Measurements from ENCODE around the gene LBHD1.
"Not testable (repeated sequence)": the region's sequence is repeated elsewhere in the genome, so short reads cannot be mapped to it uniquely, and the experiment has no call there.

The LBHD1 gene

DNA sequence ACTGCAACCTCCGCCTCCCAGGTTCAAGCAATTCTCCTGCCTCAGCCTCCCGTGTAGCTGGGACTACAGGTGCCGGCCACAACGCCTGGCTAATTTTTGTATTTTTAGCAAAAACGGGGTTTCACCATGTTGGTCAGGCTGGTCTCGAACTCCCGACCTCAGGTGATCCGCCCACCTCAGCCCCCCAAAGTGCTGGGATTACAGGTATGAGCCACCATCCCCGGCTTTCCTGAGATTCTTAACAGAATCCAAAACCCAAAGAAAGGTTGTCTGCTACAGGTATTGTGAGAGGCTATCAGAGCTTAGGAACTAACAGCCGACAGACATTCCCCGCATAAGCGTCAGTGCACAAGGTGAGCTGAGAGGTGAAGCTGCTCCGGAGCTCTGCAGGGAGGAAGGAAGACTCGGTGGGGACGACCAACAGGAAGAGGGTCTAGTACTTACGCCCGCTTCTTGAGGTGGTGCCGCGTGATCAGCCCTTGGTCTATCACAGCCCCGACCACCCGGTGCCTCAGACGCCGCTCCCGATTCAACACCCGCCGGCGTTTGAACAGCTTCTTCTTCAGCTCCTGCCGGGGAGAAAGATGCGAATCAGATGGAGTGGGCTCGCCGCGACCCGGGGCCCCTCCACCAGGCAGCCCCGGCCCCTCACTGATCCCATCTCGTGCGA lies 7.5 kb downstream of the LBHD1 start:
- DNase-seq (ENCODE audit: low read depth): no peak

DNA sequence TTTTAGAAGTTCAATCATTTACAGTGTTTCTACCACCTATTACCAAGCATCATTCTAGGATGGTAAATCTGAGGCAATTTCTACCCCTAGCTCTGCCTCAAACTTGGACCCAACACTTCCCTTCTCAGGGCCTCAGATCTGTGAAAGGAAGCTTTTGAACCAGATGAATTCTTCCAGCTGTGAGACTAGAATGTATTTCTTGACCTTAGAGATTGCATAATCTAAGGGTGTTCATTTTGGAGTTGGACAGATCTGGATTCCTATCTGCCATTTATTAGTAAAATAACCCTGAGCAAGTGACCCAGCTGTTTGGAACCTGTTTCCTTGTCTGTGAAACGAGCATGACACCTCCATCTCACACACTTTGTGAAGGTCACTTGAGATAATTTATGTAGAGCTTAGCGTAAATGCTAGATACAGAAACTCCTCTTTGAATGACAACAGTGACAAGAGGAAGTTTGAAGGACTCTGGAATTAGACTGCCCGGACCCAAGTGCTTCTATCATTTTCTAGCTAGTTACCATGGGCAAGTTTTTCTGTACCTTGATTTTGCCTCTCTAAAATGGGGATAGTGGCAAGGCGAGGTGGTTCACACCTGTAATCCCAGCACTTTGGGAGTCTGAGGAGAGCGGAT lies 15.2 kb downstream of the LBHD1 start:
- no peak for DNase-seq (ENCODE audit: low read depth)

DNA sequence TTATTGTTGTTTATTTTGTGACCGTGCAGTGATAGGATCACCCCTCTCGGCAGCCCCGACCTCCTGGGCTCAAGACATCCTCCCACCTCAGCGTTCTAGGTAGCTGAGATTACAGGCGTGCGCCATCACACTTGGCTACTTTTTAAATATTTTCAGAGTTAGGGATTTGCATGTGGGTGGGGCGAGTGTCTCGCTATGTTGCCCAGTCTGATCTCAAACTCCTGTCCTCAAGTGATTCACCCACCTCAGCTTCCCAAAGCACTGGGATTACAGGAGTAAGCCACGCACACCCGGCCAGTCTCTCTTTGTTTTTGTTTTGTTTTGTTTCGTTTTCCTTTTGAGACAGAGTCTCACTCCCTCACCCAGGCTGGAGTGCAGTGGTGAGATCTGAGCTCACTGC lies 17.8 kb downstream of the LBHD1 start:
- no peak for DNase-seq (ENCODE audit: low read depth)

DNA sequence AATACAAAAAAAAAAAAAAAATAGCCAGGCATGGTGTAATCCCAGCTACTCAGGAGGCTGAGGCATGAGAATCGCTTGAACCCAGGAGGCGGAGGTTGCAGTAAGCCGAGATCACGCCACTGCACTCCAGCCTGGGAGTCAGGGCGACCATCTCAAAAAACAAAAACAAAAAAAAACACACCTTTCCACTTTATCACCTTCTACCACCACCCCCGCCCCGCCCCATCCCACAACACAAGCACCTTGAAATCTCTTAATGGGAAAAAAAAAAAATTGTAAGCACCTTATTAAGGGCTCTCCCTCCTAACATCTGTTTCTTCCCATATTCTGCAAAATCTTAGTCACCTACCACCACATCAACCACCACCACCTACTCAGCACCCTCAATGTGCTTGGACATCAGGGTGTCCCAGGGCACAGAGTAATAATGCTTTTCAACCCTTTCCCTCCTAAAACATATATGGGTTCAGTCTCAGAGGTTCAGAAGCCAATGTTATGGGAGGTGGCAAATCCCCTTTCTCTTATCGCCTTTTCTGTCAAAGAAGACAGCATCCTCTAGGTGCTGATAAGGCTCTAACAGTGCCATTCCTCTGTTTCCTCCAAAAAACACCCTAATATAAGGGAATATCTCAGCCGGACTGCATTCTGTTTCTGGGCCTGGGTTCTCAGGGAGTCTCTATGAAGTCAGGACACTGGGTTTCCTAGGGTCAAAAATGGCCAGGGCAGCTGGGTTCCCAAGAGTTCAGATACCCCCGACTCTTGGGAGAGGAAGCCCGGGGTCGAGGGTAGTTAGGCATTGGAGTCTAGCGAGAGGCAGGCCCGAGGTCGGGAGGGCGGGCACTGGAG lies 19.7 kb downstream of the LBHD1 start:
- DNase-seq (ENCODE audit: low read depth): no peak

DNA sequence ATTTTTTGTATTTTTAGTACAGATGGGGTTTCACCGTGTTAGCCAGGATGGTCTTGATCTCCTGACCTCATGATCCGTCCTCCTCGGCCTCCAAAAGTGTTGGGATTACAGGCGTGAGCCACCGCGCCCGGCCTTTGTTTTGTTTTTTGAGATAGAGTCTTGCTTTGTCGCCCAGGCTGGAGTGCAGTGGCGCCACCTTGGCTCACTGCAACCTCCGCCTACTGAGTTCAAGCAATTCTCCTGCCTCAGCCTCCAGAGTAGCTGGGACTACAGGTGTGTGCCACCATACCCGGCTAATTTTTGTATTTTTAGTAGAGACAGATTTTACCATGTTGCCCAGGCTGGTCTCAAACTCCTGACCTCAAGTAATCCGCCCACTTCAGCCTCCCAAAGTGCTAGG lies 21.8 kb downstream of the LBHD1 start:
- not testable (repeated sequence) for DNase-seq (ENCODE audit: low read depth)

DNA sequence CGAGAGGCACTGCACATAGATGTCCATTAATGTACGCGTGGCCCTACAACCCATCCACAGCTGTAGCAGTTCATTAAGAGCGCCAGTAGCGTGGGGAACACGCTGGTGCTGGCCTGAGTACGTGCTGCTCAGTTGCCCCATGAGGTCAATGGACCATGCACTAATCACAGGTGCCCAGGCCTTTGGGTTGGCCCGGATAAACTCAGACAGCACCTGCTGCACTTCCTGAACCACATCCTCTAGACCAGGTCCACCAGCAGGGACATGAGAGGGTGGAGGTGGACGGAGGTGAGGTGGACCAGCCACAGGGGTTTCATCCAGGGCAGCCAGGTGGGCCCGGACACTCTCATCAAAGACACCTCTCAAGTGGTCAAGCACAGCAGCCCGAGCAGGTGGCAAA lies 22.6 kb downstream of the LBHD1 start:
- no peak for DNase-seq (ENCODE audit: low read depth)

DNA sequence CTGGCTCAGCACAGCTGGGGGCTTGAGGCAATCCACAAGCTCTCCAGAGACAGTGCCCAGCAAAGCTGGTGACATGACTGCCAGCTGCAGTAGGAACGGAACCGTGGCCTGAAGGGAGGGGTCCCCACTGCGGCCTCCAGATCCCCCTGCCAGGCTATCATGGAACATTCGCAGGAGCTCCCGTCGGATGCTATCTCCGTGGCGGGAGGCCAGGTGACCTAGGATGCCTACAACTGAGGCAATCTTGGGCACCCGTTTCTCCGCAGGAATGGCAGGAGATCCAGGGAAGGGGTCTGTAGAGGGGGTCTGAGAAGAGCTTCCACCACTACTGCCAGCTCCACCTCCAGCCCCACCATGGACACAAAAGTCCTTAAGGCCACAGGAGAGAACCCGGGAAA lies 23.1 kb downstream of the LBHD1 start:
- no peak for DNase-seq (ENCODE audit: low read depth)

DNA sequence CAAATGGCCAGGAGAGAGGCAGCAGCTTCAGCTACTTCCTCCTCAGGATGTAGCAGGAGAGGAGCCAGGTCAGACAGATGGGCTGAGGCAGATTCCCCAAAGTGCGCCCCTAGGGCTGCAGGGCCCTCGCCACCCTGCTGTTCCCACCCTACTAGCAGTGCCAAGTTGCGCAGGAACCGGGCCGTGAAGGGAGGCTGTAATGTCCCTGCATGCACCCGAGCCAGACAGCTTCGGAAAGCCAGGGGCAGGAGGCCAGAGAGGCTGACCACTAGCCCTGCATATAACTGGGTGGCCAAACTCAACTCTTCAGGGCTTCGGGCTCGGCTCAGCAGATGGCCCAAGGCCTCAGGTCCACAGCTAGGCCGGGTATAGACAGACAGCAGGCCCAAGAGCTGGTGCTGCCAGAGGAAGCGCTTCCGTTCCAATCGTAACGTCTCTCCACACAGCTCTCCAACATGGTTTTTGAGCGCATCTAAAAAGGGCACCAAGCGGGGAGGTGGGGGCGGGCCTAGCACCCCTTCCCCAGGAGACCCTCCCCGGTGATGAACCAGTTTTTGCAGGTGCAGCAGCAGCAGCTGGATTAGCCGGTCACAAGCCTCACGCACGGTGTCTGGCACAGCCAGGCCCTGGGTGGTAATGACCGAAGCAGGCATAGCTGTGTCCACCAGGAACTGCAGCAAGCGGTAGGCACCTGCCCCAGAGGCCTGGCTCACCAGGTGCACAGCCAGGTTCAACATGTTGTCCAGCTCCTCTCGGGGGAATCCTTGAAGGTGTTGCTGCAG lies 23.7 kb downstream of the LBHD1 start:
- no peak for DNase-seq (ENCODE audit: low read depth)

DNA sequence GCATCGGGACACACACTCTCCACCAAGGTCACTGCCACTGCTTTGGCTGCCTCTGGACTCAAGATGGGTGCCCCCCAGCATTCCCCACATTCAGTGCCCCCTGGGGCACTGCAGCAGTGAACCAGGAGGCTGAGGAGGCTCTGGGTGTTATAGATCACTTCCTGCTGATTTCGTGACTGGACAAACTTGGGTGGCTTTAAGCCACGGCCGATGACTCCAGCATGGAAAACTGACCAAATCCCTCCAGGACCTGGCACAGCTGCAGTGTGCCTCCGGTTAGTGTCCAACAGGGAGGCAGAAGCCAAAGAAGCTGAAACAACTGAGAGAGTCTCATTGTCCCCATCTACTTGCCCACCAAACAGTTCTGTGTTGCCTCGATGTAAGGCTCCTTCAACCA lies 24.5 kb downstream of the LBHD1 start:
- no peak for DNase-seq (ENCODE audit: low read depth)

DNA sequence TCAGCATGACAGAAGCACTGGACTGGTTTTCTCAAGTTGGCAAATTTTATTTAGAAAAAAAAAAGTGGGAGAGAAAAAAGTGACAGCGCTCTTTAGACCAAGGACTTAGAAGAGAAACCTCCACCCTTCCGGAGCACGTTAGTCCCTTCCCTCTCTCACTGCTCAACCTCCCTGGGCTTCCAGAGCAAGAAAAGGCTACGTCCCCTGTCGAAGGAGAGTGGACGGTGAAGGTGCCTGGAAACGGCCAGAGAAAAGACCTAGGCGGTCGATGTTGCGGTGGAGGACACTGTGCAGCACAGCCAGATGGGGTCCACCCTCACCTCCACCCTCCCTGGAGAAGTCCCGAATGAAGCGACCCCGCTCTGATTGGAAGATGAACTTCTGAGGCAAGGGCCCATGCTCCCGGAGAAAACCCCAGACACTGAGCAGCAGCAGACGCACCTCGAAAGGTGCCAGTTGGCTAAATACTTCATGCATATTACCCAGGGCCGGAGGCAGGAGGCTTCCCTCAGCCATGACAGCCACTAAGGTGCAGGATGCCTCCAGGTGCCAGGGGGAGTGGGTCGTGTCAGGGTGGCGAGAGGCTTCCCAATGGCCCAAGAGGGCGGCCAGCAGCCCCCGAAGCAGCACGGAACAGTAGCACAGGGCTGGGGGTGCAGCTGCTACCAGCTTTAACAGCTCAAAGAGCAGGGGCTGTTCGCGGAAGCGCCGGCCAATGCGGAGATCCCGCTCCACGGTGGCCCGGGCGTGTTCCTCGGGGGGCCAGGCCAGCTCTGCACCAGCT lies 25.1 kb downstream of the LBHD1 start:
- no peak for DNase-seq (ENCODE audit: low read depth)

DNA sequence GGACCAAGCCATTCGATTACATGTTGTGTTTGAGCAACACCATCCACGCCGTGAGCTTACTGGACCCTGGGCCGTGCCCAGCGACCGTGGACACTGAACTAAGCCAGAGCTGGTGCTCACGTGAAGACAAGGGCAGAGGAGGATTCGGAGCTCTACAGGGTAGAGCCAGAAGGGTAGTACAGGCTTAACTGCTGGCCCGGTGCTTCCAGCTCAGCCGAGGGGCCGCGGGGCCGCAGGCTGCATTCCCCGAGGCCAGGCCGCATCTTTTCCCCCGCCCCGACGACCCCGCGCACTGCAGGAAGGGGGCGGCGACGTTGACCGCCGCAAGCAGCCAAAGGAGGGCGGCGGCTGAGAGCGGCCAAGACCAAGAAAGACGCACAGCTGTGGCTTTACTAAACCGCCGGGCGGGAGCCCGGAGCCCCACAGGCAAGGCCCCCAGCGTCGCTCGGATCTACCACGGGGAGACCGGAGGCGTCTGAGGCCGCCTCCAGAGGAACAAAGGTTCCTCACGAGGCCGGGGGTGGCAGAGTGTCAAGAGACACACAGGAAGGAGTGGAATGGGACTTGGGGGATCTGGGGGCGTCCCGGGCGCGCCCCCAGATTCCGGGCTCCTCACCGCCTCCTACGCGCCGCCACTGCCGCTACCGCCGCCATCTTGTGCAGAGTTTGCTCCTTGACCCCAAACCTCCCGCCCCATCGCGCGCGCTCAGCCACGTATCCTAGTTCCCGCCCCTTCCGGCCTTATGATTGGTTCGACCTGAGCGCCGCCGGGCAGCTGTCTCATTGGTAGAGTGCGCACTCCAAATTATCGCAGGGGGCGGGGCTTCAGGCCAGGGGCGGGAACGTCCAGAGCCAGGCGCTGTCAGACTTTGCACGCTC lies 25.9 kb downstream of the LBHD1 start, which contains the start of gene GANAB:
GANAB (minus strand) TSS at position 668 of the 879 bp plus-strand sequence; CDS start at position 654, 14 bp downstream.
- DNase-seq (ENCODE audit: low read depth): peak; percentile 97

DNA sequence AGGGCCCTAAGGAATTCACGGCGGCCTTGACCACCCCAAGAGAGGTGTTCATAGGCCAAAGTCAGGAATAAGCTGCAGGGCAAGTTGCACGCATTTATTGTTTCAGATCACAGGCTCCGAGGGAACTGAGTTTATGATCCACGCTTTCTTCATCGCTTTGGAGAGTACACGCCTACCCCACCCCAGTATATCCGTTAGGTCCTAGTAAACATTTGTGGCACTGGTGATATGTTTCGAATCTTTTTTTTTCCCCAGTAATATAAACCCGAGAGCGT lies 26.5 kb downstream of the LBHD1 start:
- DNase-seq (ENCODE audit: low read depth): no peak

DNA sequence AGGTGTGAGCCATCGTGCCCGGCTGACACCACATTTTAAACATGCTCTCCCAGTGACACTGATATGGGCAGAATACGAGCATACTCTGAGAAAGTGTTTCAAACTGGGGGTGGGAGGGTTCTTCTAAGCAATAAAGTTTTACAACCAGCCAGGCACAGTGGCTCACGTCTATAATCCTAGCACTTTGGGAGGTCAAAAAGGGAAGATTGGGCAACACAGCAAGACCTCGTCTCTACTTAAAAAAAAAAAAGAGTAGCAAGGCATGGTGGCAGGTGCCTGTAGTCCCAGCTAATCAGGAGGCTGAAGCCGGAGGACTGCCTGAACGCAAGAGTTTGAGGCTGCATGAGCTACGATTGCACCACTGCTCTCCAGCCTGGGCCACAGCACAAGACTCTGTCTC lies 27.8 kb downstream of the LBHD1 start:
- no peak for DNase-seq (ENCODE audit: low read depth)

DNA sequence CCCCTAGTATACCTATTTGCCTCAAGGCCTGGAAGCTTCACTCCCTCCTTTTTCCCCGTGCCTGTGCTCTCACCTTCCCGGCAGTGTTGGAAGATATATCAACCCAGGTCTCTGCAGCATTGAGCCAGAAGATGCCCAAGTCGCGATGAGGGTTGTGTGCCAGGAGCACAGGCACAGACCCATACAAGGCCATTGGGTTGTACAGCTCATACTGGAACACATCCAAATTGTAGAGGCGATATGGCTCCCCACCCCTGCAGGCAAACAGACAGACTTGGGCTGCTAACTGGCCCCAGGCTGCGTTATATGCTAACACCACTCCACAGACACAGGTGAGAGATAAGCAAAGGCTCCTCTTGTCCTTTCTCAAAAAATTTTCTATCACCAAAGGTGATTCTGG lies 39.6 kb downstream of the LBHD1 start:
- DNase-seq (ENCODE audit: low read depth): no peak

DNA sequence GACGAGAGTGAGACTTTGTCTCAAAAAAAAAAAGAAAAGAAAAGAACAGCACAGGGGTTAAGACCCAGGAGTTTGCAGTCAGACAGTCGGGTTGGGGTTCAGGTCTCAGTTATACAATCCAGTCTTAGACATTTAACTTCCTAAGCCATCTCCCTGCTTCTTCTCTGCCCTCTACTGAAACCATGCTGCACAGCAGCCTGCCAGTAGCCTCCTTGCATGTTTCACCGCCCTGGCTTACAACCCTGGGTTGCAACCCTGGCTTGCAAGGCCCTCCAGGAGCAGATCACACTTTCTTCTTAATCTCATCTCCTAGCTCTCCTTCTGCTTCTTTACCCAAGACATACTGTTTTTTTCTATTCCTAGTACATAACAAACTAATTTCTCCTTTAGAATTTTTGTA lies 44.4 kb downstream of the LBHD1 start:
- DNase-seq (ENCODE audit: low read depth): no peak

DNA sequence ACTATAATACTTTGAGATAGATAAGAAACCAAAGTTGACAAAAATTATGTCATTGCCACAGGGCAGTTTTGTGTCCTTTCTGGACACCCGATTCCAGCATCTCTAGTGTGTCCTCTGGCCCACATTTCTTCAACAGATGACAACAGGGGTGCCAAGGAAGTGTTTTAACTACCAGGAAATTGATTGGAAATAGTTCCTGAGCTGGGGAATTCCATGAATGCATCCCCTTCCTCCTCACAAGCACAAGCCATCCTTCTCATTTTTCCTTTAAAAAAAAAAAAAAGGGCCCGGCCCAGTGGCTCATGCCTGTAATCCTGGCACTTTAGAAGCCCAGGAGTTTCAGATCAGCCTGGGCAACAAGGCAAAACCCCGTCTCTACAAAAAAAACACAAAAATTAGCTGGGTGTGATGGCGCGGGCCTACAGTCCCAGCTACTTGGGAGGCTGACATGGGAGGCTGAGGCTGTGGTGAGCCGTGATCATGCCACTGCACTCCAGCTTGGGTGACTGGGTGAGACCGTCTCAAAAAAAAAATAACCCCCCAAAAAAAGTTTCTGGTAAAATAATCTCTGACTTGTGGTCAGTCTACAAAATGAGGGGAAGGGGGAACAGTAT lies 49.5 kb downstream of the LBHD1 start:
- no peak for DNase-seq (ENCODE audit: low read depth)

DNA sequence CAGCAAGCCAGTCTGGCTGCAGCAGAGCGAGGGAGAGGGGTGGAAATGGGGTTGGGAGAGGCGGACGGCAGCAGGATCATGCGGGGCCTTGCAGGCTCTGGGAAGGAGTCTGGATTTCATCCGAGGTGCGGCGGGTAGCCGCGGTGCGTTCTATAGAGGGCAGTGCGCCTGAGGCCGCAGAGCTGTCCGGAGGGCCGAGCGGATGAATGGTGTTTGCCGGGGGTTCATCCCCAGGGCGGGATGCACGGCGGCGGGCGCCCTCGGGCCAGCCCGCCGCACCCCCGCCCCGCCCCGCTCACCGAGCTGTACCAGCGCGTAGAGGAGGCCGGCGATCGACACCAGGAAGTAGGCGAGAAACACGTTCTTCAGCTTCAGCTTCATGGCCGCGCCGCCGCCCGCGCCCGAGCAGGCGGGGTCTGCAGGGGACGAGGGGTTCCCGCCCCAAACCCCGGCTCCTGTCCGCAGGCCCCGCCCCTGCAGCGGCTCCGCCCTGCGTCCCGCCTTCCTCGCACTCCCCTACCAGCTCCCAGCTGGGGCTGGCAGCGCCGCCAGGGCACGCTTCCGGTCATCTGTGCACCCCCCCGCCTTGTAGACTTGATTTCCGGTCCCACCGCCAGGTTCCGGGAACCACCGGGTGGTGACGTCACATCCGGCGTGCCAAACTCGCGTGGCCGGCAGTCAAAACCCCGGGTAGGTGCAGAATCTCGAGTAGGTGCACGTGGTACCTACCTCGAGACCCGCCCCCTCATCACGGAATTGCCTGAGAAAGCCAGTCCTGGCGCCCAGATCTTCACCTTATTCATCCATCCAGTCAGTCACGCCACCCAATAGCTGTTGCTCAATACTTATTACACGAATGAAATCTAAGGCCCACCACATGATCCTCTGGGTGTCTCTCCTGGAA lies 50.2 kb downstream of the LBHD1 start, which contains the start of gene B3GAT3:
B3GAT3 (minus strand) TSS at position 420 of the 904 bp plus-strand sequence; CDS start at position 381, 39 bp downstream.
- peak; percentile 99 for DNase-seq (ENCODE audit: low read depth)

DNA sequence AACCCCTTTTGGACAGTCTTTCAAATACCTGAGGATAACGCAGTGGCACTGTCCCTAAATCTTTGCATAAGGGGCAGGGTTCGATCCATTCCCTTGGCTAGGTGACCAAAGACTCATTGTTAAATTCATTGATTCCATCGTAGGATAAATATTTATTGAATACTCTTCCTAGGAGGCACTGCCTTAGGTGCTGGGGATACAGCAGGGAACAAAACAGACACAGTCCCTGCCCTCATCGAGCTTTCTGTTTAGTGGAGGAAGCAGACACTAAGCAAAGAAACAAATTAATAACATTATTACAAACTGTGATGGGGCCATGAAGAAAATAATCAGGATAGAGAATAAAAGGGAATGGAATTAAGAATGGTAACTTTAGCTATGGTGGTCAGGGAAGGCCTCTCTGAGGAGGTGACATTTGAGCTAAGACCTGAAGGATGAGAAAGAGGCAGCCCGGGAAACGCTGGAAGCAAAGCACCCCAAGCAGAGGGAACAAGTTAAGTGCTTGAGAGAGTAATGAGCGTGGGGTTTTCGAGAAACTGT lies 51.0 kb downstream of the LBHD1 start:
- no peak for DNase-seq (ENCODE audit: low read depth)

DNA sequence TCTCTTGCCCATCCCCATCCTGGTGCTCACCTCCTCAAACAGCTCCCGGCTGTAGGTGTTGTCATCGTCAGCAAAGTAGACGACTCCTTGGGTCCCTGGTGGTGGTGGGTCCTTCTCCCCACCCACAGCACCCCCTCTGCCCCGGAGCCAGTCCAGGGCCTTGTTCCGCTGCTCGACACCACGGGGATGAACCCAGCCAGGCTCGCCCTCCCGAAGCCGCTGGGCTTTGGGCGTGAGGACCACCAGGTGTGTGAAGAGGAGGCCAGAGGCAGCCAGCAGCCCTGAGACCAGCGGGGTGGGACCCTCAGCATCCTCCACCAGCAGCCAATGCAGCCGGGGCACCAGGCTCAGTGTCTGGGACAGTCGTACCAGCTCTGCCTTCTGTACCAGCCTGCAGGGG lies 55.1 kb downstream of the LBHD1 start:
- not testable (repeated sequence) for DNase-seq (ENCODE audit: low read depth)

All from fibroblast of gingiva (primary cell).